Measurements from ENCODE around the gene MOCS3. TPM values are rescaled to one million over a fixed set of nuclear protein-coding genes. Genes with fewer than 3 reads are reported as not detected.
A peak's percentile ranks its signal among the peaks of the same experiment; 100 is the strongest.

Gene MOCS3, protein sequence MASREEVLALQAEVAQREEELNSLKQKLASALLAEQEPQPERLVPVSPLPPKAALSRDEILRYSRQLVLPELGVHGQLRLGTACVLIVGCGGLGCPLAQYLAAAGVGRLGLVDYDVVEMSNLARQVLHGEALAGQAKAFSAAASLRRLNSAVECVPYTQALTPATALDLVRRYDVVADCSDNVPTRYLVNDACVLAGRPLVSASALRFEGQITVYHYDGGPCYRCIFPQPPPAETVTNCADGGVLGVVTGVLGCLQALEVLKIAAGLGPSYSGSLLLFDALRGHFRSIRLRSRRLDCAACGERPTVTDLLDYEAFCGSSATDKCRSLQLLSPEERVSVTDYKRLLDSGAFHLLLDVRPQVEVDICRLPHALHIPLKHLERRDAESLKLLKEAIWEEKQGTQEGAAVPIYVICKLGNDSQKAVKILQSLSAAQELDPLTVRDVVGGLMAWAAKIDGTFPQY
- 4.7 TPM for total RNA-seq

DNA sequence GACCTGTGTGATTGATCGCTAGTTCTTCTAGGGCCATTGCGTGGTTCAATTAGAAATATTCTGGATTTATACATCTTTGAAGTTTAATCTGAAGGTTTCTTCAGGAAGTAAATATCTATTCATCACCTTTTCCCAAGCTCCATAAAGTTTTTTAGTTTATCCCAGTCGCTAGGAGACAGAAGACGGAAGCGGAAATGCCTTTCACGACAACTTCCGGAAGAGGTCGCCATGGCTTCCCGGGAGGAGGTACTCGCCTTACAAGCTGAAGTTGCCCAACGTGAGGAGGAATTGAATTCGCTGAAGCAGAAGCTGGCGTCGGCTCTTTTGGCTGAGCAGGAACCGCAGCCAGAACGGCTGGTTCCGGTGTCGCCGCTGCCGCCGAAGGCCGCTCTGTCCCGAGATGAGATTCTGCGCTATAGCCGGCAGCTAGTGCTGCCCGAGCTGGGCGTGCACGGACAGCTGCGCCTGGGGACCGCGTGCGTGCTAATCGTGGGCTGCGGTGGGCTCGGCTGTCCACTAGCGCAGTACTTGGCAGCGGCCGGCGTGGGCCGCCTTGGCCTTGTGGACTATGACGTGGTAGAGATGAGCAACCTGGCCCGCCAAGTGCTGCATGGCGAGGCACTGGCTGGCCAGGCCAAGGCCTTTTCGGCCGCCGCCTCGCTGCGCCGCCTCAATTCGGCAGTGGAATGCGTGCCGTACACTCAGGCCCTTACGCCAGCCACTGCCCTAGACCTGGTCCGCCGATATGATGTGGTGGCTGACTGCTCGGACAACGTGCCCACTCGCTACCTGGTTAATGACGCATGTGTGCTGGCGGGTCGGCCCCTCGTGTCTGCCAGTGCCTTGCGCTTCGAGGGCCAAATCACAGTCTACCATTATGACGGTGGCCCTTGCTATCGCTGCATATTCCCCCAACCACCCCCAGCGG is at the start of gene MOCS3:
TSS of gene MOCS3 (plus strand) at position 204 of the 928 bp plus-strand sequence. CDS start at position 229, 25 bp downstream.
- peak; percentile 97 for DNase-seq

DNA sequence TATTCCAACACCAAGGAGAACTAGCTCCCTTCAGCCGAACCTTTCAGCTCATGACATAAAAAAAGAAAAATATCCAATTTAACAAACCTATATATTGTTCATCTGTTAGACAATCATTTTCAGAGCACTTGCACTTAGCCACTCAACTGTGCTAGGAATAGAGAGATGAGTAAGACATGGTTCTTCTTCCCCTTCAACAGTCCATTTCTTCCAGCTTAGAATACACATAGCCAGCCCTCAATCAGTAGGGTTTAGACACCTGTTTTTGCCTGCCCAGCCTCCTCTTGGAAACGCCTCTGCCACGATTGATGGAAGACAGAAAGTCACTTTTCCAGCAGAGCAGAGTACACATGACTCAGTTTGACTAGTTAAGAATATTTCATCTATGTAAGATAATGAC is 49.2 kb upstream of the MOCS3 start:
- DNase-seq, result no peak

DNA sequence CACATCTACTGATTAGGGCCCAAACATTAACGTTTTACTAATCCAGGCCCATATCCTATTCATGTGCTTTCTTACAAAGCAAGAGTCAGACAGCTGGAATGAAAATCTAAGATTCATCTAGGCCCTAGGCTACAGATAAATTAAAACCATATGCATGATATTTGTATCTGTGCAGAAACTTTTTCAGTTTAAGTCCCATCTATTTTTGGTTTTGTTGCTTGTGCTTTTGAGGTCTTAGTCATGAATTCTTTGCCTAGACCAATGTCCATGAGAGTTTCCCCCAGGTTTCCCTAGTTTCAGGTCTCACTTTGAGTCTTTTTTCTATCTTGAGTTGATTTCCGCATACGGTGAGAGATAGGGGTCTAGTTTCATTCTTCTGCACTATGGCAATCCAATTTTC is 47.6 kb upstream of the MOCS3 start:
- no peak for DNase-seq

DNA sequence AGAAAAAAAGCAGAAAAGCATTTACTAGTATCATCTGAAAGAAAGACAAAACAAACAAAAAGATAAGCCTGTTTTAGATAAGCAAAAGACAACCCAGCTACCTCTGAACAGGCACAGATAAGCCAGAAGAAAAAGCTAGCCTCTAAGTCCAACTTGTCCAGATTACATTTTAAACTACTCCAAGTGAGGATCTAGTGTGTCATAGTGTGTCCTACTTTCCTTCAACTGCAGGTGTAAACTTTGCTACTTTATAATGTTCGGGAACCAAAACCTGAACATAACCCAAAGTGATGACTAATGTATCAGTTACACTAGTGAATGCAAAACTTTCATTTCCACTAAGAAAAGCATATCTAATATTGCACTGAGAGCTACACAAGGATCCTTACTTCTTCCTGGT is 46.9 kb upstream of the MOCS3 start:
- no peak for DNase-seq

DNA sequence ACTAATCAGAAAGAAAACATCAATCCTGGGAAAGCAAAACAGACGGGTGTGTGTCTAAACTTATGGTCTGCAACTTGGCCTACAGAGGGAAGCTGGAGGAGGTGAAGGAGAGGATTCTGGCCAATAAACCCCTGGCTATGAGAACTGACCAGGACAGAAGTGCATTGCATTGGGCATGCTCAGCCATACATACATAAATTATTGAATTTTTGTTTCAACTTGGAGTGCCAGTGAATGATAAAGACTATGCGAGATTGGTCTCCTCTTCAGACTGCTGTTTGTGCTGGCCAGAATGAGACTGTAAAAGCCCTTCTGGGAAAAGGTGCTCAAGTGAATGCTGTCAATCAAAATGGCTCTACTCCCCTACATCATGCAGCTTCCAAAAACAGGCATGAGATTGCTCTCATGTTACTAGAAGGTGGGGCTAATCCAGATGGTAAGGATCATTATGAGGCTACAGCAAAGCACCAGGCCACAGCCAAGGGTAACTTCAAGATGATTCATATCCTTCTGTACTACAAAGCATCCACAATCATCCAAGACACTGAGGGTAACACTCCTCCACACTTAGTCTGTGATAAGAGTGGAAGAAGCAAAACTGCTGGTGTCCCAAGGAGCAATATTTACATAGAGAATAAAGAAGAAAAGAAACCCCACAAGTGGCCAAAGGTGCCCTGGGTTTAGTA is 44.8 kb upstream of the MOCS3 start:
- DNase-seq, result no peak

DNA sequence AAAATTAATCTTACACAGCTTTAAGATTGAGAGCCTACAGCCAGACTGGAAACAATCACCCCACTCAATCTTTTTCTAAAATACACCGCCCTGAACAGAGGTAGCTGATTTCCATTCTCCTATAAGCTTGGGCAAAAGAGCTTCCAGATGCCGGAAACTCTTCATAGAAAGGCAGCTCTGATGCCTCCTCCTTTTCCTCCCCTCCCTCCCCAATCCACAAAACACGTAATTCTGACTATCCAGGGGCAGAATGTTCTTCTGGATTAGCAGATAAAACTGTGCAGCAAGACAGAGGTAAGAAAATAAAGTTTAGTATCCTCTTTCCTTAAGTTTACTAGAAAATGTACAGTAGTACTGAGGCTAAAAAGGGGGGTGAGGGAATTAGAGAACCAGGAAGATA is 43.2 kb upstream of the MOCS3 start:
- DNase-seq, result no peak

DNA sequence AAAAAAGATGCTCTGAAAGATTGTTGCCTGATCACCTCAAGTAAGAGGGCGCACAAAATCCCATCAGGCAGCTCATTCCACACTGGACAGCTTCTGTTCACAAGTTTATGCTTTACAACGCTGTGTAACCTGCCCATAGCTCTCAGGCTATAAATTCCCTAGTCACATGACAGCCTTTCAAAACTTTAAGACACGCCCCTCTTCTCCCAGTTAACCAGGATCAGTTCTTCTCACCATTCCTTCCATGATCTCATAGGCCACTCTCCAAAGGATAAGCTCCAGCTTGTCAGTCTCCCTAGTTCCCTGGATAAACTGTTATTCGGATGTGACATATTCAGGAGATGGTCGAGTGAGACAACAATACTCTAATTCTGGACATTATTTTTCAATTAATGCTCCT is 42.4 kb upstream of the MOCS3 start:
- DNase-seq, result peak; percentile 31

DNA sequence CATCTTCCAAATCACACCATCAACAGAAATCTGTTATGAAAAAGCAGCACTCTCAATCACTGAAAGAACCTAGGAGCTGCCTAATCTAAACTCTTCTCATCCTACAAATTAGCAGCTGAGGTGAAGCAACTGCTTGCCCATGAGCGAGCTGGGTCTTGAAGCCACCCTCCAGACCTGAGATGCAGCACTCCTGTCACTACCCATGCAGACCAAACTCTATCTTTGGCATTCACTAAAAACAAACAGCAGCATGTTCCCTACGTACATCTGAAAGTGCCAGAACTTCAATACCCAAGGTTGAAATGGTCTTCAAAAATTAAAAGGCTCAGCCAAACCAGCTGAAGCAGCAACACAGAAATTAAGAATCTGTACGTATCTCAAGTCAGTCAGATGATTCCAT is 41.7 kb upstream of the MOCS3 start:
- DNase-seq, result no peak

DNA sequence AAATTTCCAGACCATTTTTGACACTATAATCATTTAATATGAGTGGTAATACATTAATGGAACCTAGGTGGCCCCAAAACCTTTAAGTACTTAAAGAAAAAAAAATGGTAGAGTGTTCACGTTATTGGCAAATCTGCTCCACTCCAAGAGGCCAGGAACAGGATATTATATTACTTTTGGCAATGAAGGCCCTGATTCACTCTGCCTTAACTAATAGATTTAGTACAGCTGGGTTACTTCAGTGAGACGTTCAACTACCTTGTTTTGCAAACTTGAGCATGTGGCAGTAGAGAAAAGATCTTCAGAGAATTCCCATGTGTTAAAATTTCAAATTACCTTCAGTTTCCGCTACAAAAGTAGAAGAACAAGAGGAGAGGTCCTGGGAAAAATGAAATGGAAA is 40.2 kb upstream of the MOCS3 start:
- DNase-seq, result no peak

DNA sequence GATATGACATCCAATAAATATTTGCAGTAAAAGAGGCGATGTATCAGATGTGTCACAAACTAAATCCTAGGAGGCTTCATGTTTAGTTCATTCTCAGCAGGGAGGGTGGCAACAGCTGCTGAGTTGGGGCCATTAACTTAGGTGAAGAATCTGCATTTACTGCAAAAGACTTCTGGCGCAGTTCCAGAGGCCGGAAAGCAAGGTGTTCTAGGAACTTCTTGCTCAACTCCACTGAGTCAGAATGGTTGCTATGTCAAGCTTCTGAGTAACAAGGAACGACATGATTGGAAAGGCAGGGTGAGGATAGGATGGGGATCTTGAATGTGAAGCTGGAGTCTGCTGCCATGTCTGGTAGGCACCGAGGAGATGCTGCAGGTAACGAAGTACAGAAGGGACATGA is 39.1 kb upstream of the MOCS3 start:
- DNase-seq, result no peak

DNA sequence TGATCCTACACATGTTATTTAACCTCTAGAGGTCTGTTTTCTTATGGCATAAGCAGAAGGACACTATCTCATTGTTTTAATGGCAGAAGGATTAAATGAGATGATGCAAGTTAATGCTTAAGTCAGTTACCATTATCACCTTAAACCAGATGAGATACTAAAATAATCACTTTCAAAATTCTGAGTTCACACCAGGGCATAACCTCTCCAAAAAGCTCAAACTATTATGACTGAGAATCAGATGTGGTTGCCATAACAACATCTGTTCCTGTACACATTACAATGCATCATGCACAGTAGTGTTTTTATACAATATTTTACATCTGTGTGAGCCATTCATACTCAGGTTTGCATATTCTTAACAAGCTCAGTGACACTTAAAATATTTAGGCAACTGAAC is 37.6 kb upstream of the MOCS3 start:
- DNase-seq, result peak; percentile 25

DNA sequence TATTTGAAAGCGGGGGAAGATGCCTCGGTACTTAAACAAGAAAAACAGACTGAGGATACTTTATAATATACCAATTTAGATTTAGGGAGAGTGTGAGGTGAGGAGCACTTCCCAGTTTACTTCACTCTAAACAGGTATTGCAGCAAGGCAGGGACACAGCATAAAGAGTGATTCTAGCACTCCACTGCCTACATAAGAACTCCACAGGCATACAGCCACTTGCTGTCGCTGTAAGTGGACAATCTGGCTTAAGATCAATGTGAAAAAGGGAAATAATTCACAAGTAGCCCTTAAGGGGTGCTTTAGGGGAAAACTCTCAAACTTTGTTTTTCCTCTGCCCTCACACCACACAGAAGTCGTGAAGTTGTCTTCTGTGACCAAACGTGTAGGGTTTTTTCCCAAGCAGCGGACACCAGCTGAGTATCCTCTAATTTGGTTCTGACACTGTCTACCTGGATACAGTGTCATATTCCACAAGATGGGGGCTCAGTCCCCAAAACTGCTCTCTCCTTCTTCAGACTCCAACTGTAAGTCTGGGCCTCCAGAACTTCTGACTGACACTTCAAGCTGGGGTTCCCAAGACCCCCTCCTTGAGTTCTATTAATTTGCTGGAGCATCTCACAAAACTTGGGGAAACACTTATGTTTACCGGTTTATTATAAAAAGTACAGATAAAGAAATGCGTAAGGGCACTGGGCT is 36.7 kb upstream of the MOCS3 start:
- DNase-seq, result no peak

DNA sequence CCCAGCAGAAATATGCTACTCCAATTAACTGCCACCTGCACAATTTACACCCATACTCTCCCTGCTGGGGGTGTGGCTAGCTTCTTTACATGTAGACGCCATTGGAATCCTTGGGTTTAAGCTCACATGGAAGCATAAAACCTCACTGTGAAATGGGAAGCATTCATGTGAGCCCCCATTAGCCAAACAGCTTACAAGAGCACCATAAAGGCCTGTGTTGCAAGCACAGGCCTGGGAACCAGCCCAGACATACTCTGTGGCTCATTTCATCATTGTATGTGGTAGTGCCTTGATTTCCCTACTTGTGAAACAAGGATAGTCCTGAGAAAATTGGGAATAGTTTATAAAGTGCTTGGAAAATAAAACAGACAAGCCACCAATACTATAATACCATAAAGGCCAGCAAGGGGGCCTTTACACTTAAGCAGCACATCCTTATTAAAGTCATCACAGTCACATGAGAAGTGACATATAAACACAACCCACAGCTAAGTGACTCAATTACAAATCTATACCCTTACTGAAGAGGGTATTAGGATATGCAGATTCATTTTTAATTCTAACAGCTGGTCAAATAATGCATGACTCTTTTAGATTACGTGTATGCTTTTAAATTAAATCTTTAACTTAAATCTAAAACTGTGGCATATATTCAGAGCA is 34.2 kb upstream of the MOCS3 start:
- DNase-seq, result no peak

DNA sequence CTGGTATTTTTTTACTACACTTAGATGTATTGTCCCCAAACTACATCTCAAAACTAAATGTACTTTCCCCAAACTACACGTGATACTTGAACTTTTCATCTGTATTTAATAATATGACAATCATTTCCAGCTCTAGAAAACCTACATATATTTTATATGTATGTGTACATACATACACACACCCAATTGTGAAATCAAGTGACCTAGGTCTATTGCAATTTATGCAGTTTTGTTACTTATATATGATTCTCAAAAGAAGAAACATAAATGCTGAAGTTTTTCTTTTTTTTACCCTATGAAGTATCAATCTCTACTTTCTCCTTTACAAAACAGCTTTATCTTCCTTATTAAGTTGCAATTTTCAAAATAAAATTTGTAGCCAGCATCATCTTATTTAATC is 32.1 kb upstream of the MOCS3 start:
- DNase-seq, result no peak

DNA sequence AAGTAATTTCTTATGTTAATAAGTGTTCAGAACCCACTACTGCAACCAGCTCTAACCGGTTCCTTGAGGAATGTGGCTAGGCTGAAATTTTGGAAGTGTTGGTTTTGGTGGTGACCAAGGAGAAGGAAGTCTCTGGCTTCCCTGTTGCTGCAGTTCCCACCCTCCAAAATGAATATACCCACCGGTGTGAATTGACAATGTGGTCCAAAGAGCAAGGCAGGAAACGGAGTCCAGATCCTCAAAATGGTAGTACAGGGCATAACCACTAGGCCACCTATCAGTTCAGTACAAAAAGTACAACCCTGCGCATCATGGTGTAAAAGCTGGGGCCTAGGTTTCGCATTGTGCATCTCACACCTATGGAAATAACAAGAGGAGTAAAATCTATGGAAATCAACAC is 30.1 kb upstream of the MOCS3 start:
- no peak for DNase-seq

DNA sequence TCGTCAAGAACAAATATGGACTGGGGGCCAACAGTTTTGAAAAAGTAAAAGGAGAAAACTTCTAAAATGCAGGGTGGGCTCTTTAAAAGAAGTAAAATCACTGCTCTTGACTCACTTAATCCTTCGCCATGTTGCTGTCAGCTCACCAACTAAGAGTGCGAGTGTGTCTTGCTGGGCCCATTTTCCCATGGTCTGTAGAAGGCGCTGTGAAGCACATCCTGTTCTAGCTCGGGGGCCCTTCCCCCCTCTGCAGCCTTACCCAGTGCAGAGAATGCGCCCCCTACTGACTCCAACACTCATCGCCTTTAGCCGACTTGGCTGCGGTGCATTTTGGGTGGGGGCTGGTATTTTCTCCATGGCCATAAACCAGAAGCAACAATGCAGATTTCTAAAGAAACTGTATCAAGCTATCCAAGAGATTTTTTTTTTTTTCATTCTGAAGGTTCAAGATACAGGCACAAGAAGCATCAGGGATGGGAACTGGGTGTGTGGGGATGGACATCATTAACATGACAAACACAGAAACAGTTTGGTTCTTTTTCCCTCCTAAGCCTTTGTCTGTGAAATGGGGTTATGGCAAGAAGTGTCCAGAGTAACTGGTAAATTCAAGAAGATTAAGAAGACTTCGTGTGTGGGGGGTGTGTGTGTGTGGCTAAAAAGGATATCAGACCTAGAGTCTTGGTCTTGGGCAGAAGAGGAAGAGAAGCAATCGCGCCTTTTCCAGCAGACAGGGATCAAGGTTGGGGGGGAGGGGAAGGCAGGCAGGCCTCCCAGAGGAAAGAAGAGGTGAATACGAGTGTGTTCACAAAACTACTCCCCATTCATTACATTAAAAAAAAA is 29.1 kb upstream of the MOCS3 start:
- peak; percentile 97 for DNase-seq

DNA sequence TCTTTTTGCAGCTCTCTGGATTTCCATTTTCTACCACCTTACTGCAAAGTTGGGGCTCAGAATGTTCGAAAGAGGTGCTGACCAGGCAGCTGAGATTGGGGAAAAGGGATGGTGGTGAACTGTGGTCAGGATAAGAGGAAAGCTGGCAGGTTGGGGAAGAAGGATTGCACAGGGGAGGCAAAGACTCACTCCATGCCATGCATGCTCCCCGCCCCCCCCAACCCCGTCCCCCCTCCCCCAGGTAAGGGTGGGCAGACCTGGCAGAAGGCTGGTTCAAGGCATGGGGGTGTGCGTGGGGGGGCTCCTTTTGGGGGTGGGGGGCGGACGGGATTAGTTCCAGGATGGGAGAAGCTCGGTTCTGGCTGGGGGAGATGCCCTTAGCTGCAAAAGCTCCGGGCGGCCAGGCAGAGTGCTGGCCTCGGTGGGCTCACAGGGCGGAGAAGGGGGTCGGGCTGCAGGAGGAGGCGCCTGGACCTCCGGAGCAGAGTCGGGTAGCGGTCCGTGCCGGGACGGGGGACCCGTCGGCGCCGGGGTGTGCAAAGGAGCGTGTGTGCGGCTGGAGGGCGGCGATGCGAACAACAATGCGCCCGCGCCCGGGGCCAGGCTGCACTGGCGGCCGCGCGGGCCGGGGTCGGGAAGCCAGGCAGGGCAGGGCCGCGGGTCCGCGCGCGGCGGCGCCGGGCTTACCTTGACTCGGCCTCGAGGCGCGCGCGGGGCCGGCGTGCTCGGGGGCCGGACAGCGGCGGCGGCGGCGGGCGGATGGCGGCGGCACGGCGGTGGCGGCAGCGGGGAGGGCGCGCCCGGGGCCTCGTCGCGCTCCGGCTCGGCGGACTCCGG is 28.3 kb upstream of the MOCS3 start:
- no peak for DNase-seq

DNA sequence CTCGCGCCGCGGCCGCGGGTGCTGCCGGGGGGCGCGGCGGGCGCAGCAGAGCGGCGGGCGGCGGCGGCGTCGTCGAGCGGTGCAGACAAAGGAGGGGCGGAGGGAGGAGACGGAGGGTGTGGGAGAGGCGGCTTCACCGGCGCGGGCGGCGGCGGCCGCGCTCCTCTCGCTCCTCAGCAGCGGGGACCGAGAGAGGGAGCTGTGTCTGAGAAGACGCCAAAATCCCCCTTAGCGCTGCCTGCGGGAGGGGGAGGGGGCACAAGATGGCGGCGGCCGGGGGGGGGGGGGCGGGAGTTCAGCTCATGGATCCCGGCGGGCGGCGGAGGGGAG is 27.7 kb upstream of the MOCS3 start:
- no peak for DNase-seq

DNA sequence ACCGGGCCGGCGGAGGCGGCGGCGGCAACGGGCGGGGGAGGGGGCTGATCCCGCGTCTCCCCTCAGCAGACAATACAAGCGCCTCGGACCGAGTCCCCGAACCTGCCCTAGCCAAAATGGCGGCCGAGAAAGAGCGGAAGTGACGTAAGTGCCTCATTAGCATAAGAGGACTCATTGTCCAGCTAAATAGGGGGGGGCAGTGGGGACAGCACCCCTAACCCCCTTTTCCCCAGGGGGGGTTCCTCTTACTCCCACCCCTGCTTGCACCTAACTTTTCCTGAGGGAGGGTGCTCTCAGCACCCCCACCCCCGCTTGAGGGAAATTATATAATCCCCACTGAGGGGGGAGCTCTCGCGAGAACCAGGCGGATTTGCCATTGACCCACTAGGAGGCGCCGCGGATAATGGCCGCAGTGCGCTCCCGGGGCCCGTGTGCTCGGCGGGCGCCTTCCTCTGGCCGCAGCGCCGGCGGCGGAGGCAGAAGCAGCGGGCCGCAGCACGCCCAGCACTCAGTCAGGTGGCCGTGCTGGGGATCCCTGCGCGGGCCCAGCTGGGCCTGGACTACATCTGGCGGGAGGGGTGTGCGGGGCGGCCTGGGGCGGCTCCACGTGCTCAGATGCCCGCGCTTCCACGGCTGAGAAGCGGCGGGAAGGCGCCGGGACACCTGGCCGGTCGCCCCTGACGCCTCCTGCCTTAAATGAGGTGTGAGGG is 27.2 kb upstream of the MOCS3 start, which contains the start of gene ADNP:
TSS of gene ADNP (minus strand) at position 132 of the 710 bp plus-strand sequence. CDS start 27,441 bp downstream, outside the sequence.
- peak; percentile 98 for DNase-seq

All from tongue (tissue), 2 donors.